Measurements from ENCODE around the gene PRICKLE2. TPM values are rescaled to one million over a fixed set of nuclear protein-coding genes. Genes with fewer than 3 reads are reported as not detected.

PRICKLE2 gene
- total RNA-seq, 1 experiment from 2014 or later, result not detected

DNA sequence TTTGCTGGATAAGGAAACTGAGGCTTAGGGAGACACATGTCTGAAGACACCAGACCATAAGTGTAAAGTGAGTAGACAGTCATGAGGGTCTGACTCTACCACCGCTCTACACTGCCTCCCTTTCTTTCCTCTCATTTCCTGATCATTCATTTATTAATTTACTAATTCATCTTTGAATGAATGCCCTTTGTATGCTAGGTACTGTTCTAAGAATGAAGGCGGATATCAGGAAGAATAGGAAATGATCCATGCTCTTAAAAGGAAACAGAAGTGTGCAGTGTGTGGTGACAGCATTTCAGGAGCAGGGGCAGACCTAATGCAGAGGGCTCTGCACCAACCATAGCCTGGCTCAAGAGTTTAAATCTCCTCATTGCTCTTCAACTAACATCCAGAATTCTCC is 170.2 kb downstream of the PRICKLE2 start:
- H3K4me1 ChIP-seq (ENCODE audit: insufficient read depth, low read length, poor library complexity, severe bottlenecking), result no peaks in the 10 kb centered on the region
- intact Hi-C loops (cut with micrococcal nuclease; ENCODE audit: unreplicated experiment), result no loop called here
- H3K27me3 ChIP-seq (replicated peaks; ENCODE audit: insufficient read depth, low read depth, low read length, poor library complexity), result no peaks in the 10 kb centered on the region
- H3K9me3 ChIP-seq (ENCODE audit: low read depth, low read length, poor library complexity, severe bottlenecking), result no peaks in the 10 kb centered on the region
- H3K27ac ChIP-seq (ENCODE audit: low read depth, low read length, poor library complexity, severe bottlenecking), result no peak overlapping the region
- CTCF ChIA-PET, result no interaction called here
- POLR2A ChIA-PET (ENCODE audit: low non-redundant PET), result no interaction called here
- no peaks in the 10 kb centered on the region for H3K36me3 ChIP-seq (ENCODE audit: insufficient read depth, low read length, poor library complexity, severe bottlenecking)
- DNase-seq (ENCODE audit: low spot score), result no peak
- no peak for TF ChIP-seq EZH2 (IDR thresholded peaks at IDR 0.05; ENCODE audit: borderline replicate concordance, low read depth, low read length, poor library complexity, severe bottlenecking)
- TF ChIP-seq, protein P1, sequence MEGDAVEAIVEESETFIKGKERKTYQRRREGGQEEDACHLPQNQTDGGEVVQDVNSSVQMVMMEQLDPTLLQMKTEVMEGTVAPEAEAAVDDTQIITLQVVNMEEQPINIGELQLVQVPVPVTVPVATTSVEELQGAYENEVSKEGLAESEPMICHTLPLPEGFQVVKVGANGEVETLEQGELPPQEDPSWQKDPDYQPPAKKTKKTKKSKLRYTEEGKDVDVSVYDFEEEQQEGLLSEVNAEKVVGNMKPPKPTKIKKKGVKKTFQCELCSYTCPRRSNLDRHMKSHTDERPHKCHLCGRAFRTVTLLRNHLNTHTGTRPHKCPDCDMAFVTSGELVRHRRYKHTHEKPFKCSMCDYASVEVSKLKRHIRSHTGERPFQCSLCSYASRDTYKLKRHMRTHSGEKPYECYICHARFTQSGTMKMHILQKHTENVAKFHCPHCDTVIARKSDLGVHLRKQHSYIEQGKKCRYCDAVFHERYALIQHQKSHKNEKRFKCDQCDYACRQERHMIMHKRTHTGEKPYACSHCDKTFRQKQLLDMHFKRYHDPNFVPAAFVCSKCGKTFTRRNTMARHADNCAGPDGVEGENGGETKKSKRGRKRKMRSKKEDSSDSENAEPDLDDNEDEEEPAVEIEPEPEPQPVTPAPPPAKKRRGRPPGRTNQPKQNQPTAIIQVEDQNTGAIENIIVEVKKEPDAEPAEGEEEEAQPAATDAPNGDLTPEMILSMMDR (conservative IDR thresholded peaks at IDR 0.05; ENCODE audit: low read depth, low read length), result no peak
- H3K4me3 ChIP-seq (ENCODE audit: low read depth, low read length, poor library complexity, severe bottlenecking), result no peak overlapping the region
- BruUV-seq (replicated peaks), result no TSS peak

DNA sequence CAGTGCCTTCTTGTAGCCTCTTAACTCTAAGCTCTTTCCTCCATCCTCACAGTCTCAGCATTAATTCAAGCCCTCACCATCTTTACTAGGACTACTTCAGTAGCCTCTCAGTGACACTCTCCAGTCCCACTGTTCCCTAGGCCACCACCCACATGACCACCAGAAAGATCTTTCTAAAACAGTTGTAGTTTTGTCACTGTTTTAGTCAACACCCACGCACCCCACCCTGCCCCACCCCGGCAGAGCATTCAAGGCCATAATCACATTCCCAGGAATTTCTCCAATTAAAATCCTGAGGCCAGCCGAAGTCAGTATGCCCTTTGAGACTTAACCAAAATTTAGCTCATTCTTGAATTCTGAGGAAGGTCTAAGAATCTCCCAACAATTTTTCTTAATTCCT is 170.8 kb downstream of the PRICKLE2 start:
- Histone ChIP-seq H3K4me1 (ENCODE audit: insufficient read depth, low read length, poor library complexity, severe bottlenecking) (no peaks in the 10 kb centered on the region), H3K36me3 (ENCODE audit: insufficient read depth, low read length, poor library complexity, severe bottlenecking) (no peaks in the 10 kb centered on the region), H3K9me3 (ENCODE audit: low read depth, low read length, poor library complexity, severe bottlenecking) (no peaks in the 10 kb centered on the region), H3K4me3 (ENCODE audit: low read depth, low read length, poor library complexity, severe bottlenecking) (no peak overlapping the region), H3K27me3 (replicated peaks; ENCODE audit: insufficient read depth, low read depth, low read length, poor library complexity) (no peaks in the 10 kb centered on the region), H3K27ac (ENCODE audit: low read depth, low read length, poor library complexity, severe bottlenecking) (no peak overlapping the region)
- DNase-seq (ENCODE audit: low spot score), result no peak
- no peak for TF ChIP-seq EZH2 (IDR thresholded peaks at IDR 0.05; ENCODE audit: borderline replicate concordance, low read depth, low read length, poor library complexity, severe bottlenecking)
- TF ChIP-seq, protein P1 (conservative IDR thresholded peaks at IDR 0.05; ENCODE audit: low read depth, low read length), result no peak
- ChIA-PET CTCF (no interaction called here), POLR2A (ENCODE audit: low non-redundant PET) (no interaction called here)
- BruUV-seq (replicated peaks), result no TSS peak
- intact Hi-C loops (cut with micrococcal nuclease; ENCODE audit: unreplicated experiment), result no loop called here

GRCh38 chr3:64053581-64053980 is 171.7 kb downstream of the PRICKLE2 start:
- no peaks in the 10 kb centered on the region for H3K9me3 ChIP-seq (ENCODE audit: low read depth, low read length, poor library complexity, severe bottlenecking)
- H3K4me1 ChIP-seq (ENCODE audit: insufficient read depth, low read length, poor library complexity, severe bottlenecking), result no peaks in the 10 kb centered on the region
- no peak for TF ChIP-seq EZH2 (IDR thresholded peaks at IDR 0.05; ENCODE audit: borderline replicate concordance, low read depth, low read length, poor library complexity, severe bottlenecking)
- TF ChIP-seq, protein P1 (conservative IDR thresholded peaks at IDR 0.05; ENCODE audit: low read depth, low read length), result no peak
- CTCF ChIA-PET, result no interaction called here
- H3K36me3 ChIP-seq (ENCODE audit: insufficient read depth, low read length, poor library complexity, severe bottlenecking), result no peaks in the 10 kb centered on the region
- H3K27me3 ChIP-seq (replicated peaks; ENCODE audit: insufficient read depth, low read depth, low read length, poor library complexity), result no peaks in the 10 kb centered on the region
- H3K4me3 ChIP-seq (ENCODE audit: low read depth, low read length, poor library complexity, severe bottlenecking), result no peak overlapping the region
- DNase-seq (ENCODE audit: low spot score), result no peak
- intact Hi-C loops (cut with micrococcal nuclease; ENCODE audit: unreplicated experiment), result no loop called here
- POLR2A ChIA-PET (ENCODE audit: low non-redundant PET), result no interaction called here
- H3K27ac ChIP-seq (ENCODE audit: low read depth, low read length, poor library complexity, severe bottlenecking), result no peak overlapping the region
- no TSS peak for BruUV-seq (replicated peaks)

All from A673 (cell line).